Measurements from ENCODE around the gene ARF5. TPM values are rescaled to one million over a fixed set of nuclear protein-coding genes. Genes with fewer than 3 reads are reported as not detected.

The ARF5 gene
- total RNA-seq, 2 donors from 2014 or later = 234 to 277 TPM

DNA sequence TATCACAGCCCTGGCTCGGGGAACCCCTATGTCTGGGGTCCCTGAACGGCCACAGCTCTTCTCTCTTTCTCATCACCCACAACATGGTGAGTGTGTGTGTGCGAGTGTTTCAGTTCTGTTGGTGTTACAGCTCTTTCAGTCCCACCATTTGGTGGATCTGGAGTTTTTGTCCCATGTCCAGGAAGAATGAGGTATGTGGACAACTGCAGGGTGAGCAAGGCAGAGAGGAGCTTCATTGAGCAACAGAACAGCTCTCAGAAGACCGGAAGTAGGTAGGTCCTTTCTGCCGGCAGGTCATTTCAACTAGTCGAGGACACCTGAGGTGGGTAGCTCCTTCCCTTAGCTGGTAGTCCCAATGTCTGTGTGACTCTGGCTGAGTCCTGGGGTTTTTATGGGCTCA is 20.2 kb downstream of the ARF5 start:
- H3K4me1 ChIP-seq (ENCODE audit: control insufficient read depth, insufficient read depth, low read length) = no peaks in the 10 kb centered on the region
- no peaks in the 10 kb centered on the region for H3K36me3 Mint-ChIP-seq (ENCODE audit: low read depth)
- no peak overlapping the region for H3K27ac Mint-ChIP-seq
- H3K9me3 ChIP-seq (ENCODE audit: control insufficient read depth, low read length) = peaks cover 4% of the 10 kb centered on the region
- H3K27me3 Mint-ChIP-seq (ENCODE audit: insufficient read depth) = peaks cover 17% of the 10 kb centered on the region
- no peaks in the 10 kb centered on the region for H3K27me3 ChIP-seq (ENCODE audit: control insufficient read depth, insufficient read depth, low read length, poor library complexity, severe bottlenecking)
- DNase-seq = no peak
- no peaks in the 10 kb centered on the region for H3K36me3 ChIP-seq (ENCODE audit: control insufficient read depth, insufficient read depth, low read length)
- TF ChIP-seq, protein P1, sequence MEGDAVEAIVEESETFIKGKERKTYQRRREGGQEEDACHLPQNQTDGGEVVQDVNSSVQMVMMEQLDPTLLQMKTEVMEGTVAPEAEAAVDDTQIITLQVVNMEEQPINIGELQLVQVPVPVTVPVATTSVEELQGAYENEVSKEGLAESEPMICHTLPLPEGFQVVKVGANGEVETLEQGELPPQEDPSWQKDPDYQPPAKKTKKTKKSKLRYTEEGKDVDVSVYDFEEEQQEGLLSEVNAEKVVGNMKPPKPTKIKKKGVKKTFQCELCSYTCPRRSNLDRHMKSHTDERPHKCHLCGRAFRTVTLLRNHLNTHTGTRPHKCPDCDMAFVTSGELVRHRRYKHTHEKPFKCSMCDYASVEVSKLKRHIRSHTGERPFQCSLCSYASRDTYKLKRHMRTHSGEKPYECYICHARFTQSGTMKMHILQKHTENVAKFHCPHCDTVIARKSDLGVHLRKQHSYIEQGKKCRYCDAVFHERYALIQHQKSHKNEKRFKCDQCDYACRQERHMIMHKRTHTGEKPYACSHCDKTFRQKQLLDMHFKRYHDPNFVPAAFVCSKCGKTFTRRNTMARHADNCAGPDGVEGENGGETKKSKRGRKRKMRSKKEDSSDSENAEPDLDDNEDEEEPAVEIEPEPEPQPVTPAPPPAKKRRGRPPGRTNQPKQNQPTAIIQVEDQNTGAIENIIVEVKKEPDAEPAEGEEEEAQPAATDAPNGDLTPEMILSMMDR (conservative IDR thresholded peaks at IDR 0.05) = no peak
- peaks cover 7% of the 10 kb centered on the region for H3K9me3 Mint-ChIP-seq
- no peak overlapping the region for H3K9ac ChIP-seq (ENCODE audit: extremely low read depth, low read length, poor library complexity, severe bottlenecking)
- H3K4me3 Mint-ChIP-seq = no peak overlapping the region
- no peaks in the 10 kb centered on the region for H3K4me1 Mint-ChIP-seq
- WGBS, 2 experiments (ENCODE audit: insufficient coverage in 1 of 2, insufficient read length in 1 of 2) = 86 to 100% methylated on average over 2 to 6 of the region's 6 CpGs
- H3K4me3 ChIP-seq (ENCODE audit: low read length) = no peak overlapping the region
- H3K27ac ChIP-seq (ENCODE audit: low read depth, low read length) = no peak overlapping the region

DNA sequence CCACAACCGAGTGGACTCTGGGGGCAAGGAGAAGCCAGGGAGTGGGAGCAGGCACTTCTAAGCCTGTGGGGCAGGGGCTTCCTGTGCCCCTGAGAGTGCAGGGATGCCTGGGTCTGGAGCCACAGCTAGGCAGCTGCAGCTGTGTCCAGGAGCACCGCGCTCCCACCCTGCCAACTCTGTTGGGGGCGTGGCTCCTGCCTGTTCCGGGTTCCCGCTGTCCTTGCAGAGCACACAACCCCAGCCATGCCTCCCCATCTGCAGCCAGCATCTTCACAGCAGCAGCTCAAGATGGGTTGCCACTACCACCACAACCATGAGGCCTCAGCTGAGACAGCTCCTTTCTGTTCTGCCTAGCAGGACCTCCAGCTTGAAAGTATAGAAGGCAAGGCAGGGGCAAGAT is 21.1 kb downstream of the ARF5 start:
- no peak overlapping the region for H3K27ac ChIP-seq (ENCODE audit: low read depth, low read length)
- Mint-ChIP-seq H3K27me3 (ENCODE audit: insufficient read depth) (peaks cover 23% of the 10 kb centered on the region), H3K36me3 (ENCODE audit: low read depth) (no peaks in the 10 kb centered on the region), H3K9me3 (peaks cover 7% of the 10 kb centered on the region), H3K4me1 (no peaks in the 10 kb centered on the region), H3K27ac (no peak overlapping the region), H3K4me3 (no peak overlapping the region)
- H3K9me3 ChIP-seq (ENCODE audit: control insufficient read depth, low read length) = peaks cover 4% of the 10 kb centered on the region
- H3K27me3 ChIP-seq (ENCODE audit: control insufficient read depth, insufficient read depth, low read length, poor library complexity, severe bottlenecking) = no peaks in the 10 kb centered on the region
- DNase-seq = no peak
- 77 to 94% methylated on average over 3 to 6 of the region's 6 CpGs for WGBS, 2 experiments (ENCODE audit: insufficient coverage in 1 of 2, insufficient read length in 1 of 2)
- TF ChIP-seq, protein P1 (conservative IDR thresholded peaks at IDR 0.05) = no peak
- H3K9ac ChIP-seq (ENCODE audit: extremely low read depth, low read length, poor library complexity, severe bottlenecking) = no peak overlapping the region
- no peaks in the 10 kb centered on the region for H3K4me1 ChIP-seq (ENCODE audit: control insufficient read depth, insufficient read depth, low read length)
- H3K36me3 ChIP-seq (ENCODE audit: control insufficient read depth, insufficient read depth, low read length) = no peaks in the 10 kb centered on the region
- no peak overlapping the region for H3K4me3 ChIP-seq (ENCODE audit: low read length)

DNA sequence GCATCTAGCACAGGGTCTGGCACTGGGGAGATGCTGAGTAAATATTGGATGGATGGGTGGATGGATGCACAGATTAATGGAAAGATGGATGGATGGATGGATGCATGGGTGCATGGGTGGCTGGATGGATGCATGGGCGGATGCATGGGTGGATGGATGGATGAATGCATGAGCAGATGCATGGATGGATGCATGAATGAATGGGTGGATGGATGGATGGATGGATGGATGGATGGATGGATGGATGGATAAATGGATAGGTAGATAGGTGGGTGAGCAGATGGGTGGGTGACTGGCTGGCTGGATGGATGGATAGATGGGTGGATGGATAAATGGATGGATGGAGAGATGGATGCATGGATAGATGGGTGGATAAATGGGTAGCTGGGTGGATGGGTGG is 24.1 kb downstream of the ARF5 start:
- no peak overlapping the region for H3K27ac Mint-ChIP-seq
- no peak overlapping the region for H3K4me3 Mint-ChIP-seq
- Histone ChIP-seq H3K27ac (ENCODE audit: low read depth, low read length) (no peak overlapping the region), H3K27me3 (ENCODE audit: control insufficient read depth, insufficient read depth, low read length, poor library complexity, severe bottlenecking) (peaks cover 17% of the 10 kb centered on the region), H3K9ac (ENCODE audit: extremely low read depth, low read length, poor library complexity, severe bottlenecking) (no peak overlapping the region), H3K4me3 (ENCODE audit: low read length) (no peak overlapping the region), H3K4me1 (ENCODE audit: control insufficient read depth, insufficient read depth, low read length) (no peaks in the 10 kb centered on the region), H3K36me3 (ENCODE audit: control insufficient read depth, insufficient read depth, low read length) (no peaks in the 10 kb centered on the region), H3K9me3 (ENCODE audit: control insufficient read depth, low read length) (peaks cover 4% of the 10 kb centered on the region)
- WGBS, 2 experiments (ENCODE audit: insufficient coverage in 1 of 2, insufficient read length in 1 of 2) = 71 to 85% methylated on average over 1 of the region's 1 CpG
- H3K36me3 Mint-ChIP-seq (ENCODE audit: low read depth) = no peaks in the 10 kb centered on the region
- TF ChIP-seq, protein P1 (conservative IDR thresholded peaks at IDR 0.05) = no peak
- no peak for DNase-seq
- peaks cover 7% of the 10 kb centered on the region for H3K9me3 Mint-ChIP-seq
- peaks cover 51% of the 10 kb centered on the region for H3K27me3 Mint-ChIP-seq (ENCODE audit: insufficient read depth)
- no peaks in the 10 kb centered on the region for H3K4me1 Mint-ChIP-seq
